AG04449 (cell line): ENCODE measurements around the gene PDZRN4.

Experiments used
- CTCF ChIA-PET: fragments of 350-600 bp; formaldehyde crosslinking; extraction: SDS; loops from one replicate; lab custom pipeline; 2021; ENCODE audit warnings: antibody characterized with exemption; lab: Yijun Ruan, JAX
- POLR2A ChIA-PET: fragments of 400-600, 350-600 bp; formaldehyde crosslinking; extraction: SDS; loops from one replicate; lab custom pipeline; 2020; ENCODE audit warnings: antibody characterized with exemption, inconsistent platforms; lab: Yijun Ruan, JAX
- DNase-seq: peaks from one replicate; pipeline ENCODE4 v3.0.0-alpha.2; 2010; ENCODE audit warnings: low read depth, low spot score
- H3K4me3 ChIP-seq: 2 replicates; pipeline ENCODE4 v1.5.1; 2011; ENCODE audit warnings: low read depth, mild to moderate bottlenecking, control low read depth, low read length
- TF ChIP-seq, protein P1 (sequence below): IDR thresholded peaks from one replicate; pipeline ENCODE4 v1.5.1; 2011; ENCODE audit warnings: mild to moderate bottlenecking, moderate library complexity, low read length, control low read depth, inconsistent platforms; ENCODE audit not compliant: insufficient read depth; ENCODE audit errors: missing control alignments

Gene PDZRN4

DNA sequence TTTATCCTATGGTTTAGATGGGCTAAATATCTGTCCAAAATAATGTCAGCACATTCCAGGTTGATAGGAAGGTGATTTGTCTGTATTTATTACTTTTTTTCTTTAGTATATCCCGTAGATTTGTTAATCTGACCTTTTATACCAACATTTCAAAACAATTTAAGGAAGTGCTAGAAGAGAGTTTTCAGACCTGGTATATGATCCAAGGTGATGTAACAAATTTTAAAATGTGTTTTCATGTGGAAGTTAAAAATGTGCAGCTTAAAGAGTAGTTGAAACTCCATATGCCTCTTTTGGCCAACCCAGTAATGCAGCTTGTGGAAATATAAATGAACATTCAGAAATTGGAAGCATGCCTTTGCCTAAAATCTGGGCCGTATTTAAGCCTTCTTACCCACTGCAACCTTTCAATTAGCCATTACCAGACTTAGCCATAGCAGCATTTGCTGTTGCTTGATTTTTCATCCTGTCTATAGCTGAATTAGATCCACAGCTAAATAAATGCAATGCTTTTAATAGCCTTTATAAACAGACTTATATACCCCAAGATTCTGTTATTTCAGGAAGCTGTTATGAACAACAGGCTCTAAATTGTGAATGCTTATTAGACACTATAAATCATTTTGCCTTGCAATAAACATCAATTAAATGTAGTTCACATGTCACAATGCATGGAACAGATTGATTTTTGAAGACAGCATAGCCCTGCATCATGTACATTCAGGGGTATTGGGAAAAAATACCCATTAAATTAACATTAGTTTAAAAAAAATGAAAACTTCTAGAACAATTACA is 271.2 kb downstream of the PDZRN4 start:
- no peak overlapping the region for H3K4me3 ChIP-seq
- TF ChIP-seq, protein P1, sequence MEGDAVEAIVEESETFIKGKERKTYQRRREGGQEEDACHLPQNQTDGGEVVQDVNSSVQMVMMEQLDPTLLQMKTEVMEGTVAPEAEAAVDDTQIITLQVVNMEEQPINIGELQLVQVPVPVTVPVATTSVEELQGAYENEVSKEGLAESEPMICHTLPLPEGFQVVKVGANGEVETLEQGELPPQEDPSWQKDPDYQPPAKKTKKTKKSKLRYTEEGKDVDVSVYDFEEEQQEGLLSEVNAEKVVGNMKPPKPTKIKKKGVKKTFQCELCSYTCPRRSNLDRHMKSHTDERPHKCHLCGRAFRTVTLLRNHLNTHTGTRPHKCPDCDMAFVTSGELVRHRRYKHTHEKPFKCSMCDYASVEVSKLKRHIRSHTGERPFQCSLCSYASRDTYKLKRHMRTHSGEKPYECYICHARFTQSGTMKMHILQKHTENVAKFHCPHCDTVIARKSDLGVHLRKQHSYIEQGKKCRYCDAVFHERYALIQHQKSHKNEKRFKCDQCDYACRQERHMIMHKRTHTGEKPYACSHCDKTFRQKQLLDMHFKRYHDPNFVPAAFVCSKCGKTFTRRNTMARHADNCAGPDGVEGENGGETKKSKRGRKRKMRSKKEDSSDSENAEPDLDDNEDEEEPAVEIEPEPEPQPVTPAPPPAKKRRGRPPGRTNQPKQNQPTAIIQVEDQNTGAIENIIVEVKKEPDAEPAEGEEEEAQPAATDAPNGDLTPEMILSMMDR: no peak
- no peak for DNase-seq
- POLR2A ChIA-PET: no interaction called here
- CTCF ChIA-PET: no interaction called here

GRCh38 chr12:41459906-41460214 is 271.7 kb downstream of the PDZRN4 start:
- H3K4me3 ChIP-seq: no peak overlapping the region
- TF ChIP-seq, protein P1: no peak
- no peak for DNase-seq
- POLR2A ChIA-PET: no interaction called here
- CTCF ChIA-PET: no interaction called here

DNA sequence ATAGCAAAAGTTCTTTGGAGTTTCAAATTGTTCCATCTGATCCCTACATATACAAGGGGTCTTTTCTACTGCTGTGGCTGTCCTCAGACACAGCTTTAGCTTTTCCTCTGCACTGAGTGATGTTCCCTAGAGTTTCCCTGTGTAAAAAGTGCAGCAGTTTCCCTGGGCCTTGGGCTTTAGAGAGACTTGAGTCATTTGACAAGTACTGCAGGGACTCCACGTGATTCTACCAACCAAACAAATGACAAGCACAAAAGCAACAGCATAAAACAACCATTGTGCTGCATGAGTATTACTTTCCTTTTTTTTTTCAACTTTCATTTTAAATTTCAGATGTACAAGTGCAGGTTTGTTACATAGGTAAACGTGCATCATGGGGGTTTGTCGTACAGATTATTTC is 272.8 kb downstream of the PDZRN4 start:
- CTCF ChIA-PET: no interaction called here
- POLR2A ChIA-PET: no interaction called here
- no peak overlapping the region for H3K4me3 ChIP-seq
- TF ChIP-seq, protein P1: no peak
- DNase-seq: no peak

- POLR2A ChIA-PET: no interaction called here
- TF ChIP-seq, protein P1: no peak
- DNase-seq: no peak
- no peak overlapping the region for H3K4me3 ChIP-seq
- CTCF ChIA-PET: no interaction called here
Observed at GRCh38 chr12:41462312-41462711, 274.2 kb downstream of the PDZRN4 start.

DNA sequence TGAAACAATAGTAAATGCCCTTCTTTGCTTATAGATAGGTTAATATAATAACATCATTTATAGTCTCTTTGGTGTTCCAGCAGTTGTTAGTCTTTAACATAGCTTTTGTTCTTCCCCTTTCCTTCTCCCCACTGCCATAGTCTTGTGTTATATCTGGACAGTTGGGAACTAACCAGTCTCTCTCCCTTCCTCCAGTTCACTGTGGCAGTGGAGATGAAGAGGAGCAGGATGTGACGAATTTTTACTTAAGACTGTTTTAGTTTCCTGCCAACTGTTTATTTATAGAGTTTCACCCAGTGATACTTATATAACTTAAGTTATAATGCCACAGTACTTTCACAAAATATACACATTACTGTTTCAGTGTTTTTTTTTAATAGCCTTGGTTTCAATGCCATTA is 277.4 kb downstream of the PDZRN4 start:
- no peak for DNase-seq
- no peak overlapping the region for H3K4me3 ChIP-seq
- POLR2A ChIA-PET: no interaction called here
- CTCF ChIA-PET: no interaction called here
- TF ChIP-seq, protein P1: no peak

GRCh38 chr12:41466300-41466699 is 278.2 kb downstream of the PDZRN4 start:
- TF ChIP-seq, protein P1: no peak
- no peak for DNase-seq
- no peak overlapping the region for H3K4me3 ChIP-seq
- POLR2A ChIA-PET: no interaction called here
- CTCF ChIA-PET: interaction anchor here (0.6 kb wide), 1 partner anchor 20 kb away, joined by 3 read pairs; no protein-coding TSS in a partner anchor
